NCI-H82 (cell line): ENCODE results near the gene CNKSR3.
"Not testable (repeated sequence)": the region's sequence is repeated elsewhere in the genome, so short reads cannot be mapped to it uniquely, and the experiment has no call there.

ENCODE experiments used
- DNase-seq: peaks from one replicate; lab custom pipeline; 2025; lab: John Stamatoyannopoulos, UW

The CNKSR3 gene

GRCh38 chr6:154510144-154510905 lies at the start of gene CNKSR3:
Gene CNKSR3 (minus strand): TSS chr6:154510685. CDS start chr6:154510114, 571 bp downstream.
- DNase-seq = peak; percentile 79

DNA sequence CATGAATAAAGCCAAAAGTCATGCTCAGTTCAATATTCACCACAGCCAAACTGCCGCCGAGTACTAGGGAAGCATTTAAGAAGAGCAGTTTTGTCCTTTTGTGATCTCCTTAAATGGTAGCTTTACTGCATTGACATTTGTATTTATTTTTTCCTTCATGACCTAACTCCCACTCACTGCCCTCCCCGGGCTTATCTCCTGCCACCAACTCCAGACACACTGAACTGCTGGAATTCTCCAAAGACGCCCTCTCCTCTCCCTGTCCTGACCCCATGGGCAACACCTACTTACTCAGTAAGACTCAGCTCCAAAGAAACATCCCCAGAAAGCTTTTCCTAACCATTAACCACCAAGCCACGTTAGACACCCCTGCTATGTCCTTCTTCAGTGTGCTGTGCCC lies 48.5 kb upstream of the CNKSR3 start:
- DNase-seq = no peak

DNA sequence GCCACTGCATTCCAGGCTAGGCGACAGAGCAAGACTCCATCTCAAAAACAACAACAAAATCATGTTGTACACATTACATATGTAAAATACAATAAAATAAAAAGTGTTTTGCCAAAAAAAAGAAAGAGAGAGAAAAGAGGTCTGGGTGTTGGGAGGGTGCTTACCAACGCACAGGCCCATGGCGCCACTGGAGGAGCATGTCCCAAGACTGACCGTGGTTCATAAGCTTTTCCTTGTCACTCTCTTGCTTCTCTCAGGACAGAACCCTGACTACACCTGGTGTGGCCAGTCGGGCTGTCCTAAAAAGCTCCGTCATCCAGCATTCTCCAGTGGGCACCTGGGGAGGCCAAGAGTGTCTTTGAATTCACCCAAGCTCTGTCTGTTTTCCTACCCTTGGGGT lies 48.0 kb upstream of the CNKSR3 start:
- no peak for DNase-seq

DNA sequence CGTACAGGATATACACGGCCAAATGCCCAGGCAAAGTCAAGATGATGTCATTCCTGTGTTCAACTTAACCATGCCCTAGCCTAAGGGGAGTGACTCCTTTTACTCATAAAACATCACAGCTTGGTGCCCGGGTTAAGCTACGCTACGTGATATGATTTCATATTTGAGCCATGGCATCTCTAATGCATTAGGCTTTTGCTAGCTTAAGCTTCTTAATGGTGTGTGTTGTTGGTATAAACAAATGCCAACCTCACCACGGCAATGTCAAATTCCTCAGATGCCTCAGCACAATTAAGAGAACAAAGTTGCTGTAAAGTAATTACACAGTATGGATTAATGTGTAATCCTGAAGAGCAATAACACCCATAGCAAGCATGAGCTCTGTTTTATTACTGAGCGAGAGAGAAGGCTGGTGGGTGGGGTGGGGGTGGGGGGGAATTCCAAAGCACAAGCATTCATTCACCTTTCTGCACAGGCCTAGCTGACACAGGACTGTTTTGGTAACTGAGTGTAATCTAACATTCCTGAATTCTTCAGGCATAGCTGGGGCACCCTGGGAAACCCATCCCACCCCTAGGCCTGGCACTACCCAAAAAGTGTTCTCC lies 44.7 kb upstream of the CNKSR3 start:
- no peak for DNase-seq

DNA sequence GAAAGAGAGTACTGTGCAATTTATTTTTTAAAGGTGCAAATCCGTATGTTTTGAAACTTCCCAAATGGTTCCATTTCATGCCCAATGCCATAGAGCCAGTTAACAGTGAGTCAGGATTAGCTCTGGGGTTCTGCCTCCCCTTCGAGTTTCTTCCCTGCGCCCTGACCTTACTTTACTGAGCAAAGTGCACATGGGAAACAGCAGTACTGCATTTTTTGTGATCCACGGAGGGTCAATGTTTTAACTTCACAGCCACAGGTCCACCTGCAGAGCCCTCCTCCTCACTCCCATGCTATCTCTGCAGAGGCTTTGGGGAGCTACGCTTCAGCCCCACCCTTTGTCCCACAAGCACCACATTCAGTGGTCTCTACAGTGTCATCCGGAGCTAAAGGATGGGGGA lies 44.0 kb upstream of the CNKSR3 start:
- DNase-seq = no peak

DNA sequence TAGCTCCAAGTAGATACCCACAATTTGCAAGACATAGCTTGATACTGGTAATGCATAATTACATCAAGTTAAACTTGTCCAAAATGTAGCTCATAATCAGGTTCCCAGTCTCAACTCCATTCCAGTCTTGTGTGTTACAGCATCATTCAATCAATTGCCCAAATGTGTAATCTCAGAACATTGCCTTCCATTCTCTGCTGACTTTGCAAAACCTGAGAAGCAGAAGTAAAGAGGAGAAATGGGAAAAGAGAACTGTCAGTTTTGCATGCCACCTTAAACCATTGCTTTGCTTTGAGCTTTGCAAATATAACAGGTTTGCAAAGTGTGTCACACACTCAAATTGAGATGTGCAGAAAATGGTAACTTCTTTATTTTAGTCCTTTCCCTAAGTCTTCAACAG lies 40.3 kb upstream of the CNKSR3 start:
- DNase-seq = no peak

DNA sequence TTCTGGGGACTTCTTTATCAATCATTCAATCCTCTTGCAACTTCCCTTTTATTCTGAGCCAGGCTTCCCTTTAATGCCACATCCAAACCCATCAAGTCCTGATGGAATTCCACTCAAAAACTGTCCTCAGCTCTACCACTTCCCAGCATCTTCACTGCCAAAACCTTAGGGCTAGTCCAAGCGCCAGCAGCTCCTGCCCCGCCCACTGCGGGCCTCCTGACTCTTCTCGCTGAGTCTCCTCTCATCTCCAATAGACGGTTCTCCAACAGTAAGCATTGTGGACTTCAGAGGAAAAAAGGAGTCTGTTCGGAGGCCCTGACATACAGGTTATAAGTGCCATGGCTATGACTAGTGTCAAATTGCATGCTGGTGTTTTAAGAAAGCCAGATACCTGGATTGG lies 38.7 kb upstream of the CNKSR3 start:
- no peak for DNase-seq

GRCh38 chr6:154548130-154548830 lies 37.8 kb upstream of the CNKSR3 start:
- no peak for DNase-seq

- DNase-seq = no peak
Observed at GRCh38 chr6:154543628-154544027, 33.1 kb upstream of the CNKSR3 start.

DNA sequence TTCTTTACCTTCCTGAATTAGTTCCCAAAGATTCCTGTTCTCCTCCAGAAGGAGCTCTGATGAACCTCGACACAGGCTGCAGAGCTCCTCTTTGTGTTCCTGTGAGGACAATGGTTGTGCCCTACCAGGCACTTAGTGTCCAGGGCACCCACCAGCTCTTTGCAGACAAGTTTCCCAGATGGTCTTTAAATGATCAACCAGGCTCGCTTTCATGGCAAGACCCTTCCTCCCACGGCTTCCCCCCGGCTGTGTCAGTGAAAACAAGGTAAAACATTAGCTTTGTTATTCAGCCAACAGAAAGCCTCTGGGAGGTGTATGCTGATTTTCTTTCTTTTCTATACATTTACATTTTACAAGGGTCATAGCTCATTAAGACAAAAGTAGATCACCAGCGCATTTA lies 32.3 kb upstream of the CNKSR3 start:
- no peak for DNase-seq

DNA sequence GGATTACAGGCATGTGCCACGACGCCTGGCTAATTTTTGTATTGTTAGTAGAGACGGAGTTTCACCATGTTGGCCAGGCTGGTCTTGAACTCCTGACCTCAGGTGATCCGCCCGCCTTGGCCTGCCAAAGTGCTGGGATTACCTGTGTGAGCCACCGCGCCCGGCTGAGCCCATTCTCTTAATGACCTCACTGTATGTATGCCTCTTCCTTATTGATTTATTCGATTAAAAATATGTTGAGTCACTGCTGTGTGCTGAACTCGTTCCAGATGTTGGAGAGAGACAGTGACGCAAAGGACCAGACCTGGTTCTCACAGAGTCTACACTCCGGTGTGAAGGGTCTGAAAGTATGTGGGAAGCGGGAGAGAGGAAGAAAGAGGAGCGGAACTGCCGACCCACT lies 31.4 kb upstream of the CNKSR3 start:
- not testable (repeated sequence) for DNase-seq

DNA sequence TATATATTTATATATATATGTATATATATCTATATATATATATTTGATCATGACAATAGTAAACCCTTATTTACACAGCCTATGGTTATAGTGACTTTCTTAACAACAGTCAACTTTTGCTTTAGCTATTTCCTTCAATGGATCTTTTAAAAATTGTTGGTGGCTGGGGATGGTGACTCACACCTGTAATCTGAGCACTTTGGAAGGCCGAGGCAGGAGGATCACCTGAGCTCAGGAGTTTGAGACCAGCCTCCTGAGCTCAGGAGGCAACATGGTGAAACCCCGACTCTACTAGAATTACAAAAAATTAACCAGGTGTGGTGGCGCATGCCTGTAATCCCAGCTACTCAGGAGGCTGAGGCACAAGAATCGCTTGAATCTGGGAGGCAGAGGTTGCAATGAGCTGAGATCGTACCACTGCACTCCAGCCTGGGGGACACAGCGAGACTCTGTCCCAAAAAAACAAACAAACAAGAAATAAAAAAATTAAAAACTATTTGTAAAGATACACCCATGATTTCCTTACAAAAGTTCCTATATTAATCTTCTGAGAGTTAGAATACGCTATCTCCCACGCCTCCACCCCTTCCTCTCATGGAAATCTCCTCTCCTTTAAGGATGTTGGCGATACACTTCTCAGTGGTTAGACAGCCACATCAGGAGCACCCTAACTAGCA lies 29.2 kb upstream of the CNKSR3 start:
- no peak for DNase-seq

DNA sequence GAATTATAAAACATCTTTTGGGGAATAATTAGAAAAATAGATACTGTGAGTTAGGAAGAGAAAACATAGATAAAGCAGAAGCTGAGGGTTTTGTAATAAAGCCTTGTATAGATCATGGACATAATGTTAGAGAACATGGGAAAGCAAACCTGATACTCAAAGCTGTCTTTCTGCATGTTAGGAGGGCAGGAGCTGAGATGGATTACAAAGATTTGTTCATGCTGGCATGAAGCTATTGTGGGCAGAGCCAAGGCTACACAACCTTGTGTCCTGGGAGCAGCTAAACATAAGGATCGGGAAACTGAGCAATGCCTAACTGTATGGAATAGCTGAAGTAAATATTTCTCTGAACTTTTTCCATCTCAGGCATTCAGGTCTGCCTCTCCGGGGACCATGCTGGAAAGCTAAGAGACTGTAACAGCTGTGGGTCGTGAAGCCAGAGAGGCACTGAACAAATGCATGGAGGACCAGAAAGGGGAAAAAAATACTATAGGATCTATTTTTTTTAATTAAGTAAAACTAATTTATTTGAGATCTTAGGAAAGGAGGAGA lies 28.2 kb upstream of the CNKSR3 start:
- DNase-seq = no peak

DNA sequence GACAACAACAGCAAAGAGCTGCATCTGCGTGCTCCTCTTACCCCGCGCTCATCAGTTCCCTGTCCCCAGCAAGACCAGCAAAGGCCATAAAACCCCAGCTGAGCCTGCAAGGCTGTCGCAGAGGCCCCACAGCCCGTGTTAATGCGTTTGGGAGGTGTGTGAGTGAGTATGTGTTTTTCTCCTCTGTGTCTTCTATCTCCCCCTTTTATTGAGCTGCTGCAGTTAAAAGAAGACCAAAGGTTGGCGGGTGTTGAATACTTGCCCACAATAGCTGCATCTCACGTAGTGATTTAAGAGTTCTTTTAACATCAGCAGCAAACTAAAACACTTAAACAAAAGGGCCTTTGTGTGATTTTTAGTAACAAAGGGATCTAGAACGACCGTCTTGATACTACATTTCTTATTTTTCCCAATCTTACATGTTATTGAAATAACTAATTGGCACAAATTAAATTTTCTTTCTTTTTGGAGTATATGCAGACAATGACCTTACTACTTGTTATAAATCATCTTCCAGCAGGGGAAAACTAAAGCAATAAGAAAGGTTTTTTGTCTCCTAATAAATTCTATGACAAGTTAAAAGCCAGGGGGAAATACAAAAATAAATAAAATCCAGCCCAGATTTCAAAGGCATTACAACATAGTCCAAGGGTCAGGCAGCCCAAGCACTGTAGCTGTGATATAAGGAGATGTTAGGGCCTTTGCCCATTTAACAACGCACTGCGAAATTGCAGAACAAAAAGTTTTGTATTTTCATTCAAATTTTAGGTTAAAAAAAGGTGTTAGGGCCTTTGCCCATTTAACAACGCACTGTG lies 27.2 kb upstream of the CNKSR3 start:
- no peak for DNase-seq

- DNase-seq = no peak
Observed at GRCh38 chr6:154536999-154537398, 26.5 kb upstream of the CNKSR3 start.

GRCh38 chr6:154536255-154536654 lies 25.8 kb upstream of the CNKSR3 start:
- DNase-seq = no peak

DNA sequence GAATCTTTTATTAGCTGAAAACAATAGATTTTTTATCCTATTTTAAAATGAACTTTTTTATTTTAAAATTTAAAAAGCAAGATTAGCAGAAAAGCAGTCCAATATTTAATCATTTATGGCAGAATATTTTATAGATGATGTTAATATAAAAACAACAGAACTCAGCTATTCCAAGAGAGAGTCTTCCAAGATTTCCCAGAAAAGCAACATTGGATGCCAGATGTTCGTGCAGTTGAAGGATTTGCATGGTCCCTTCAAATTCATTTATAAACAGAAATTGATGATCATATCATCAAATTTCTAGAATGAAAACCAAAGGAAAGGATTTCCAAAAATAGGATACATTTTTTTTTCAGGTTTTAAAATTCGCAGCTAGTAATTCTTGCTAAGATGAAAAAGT lies 25.4 kb upstream of the CNKSR3 start:
- DNase-seq = no peak

DNA sequence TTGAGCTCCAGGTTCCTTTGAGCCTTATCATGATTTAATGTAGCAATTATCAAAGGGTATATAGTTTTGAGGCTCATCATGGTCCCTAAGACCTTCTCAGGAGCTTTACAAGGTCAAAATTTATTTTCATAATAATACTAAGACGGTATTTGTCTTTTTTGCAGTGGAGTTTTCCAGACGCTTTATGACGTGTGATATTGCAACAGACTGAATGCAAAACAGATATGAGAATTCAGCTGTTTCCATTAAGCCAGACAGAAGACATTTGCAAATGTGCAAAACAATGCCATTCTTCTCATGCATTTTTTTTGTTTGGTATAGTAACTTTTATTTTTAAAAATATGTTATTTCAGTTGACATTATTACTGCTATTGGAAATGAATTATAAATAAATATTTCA lies 24.7 kb upstream of the CNKSR3 start:
- DNase-seq = no peak

- no peak for DNase-seq
Observed at GRCh38 chr6:154534531-154534930, 24.0 kb upstream of the CNKSR3 start.

GRCh38 chr6:154532426-154532825 lies 21.9 kb upstream of the CNKSR3 start:
- no peak for DNase-seq

GRCh38 chr6:154529957-154530356 lies 19.5 kb upstream of the CNKSR3 start:
- DNase-seq = no peak
